Endothelial cell of umbilical vein (primary cell): ENCODE measurements around the gene KRT74. TPM values are rescaled to one million over a fixed set of nuclear protein-coding genes. Genes with fewer than 3 reads are reported as not detected.

ENCODE experiments used
- BruUV-seq: library from RNA; stranded (reverse); fragments of 400-500 nt; replicated peaks from 2 replicates; lab custom pipeline; 2021; lab: Mats Ljungman, UMichigan
- CTCF ChIA-PET: fragments of 300-600, 350-600 bp; sonication (Branson Sonifier 250); formaldehyde crosslinking; loops from one replicate; lab custom pipeline; 2021; ENCODE audit warnings: antibody characterized with exemption, inconsistent platforms; lab: Charles Lee
- POLR2A ChIA-PET: fragments of 300-600, 350-600 bp; sonication (Branson Sonifier 250); formaldehyde crosslinking; loops from one replicate; lab custom pipeline; 2021; ENCODE audit warnings: antibody characterized with exemption, inconsistent platforms; lab: Charles Lee
- DNase-seq: peaks from one replicate; pipeline ENCODE4 v3.0.0-alpha.2; 2011; ENCODE audit warnings: low read depth, low spot score
- FAIRE-seq: peaks from 2 replicates; lab custom pipeline; 2011; peaks lifted over from hg19 to GRCh38; lab: Jason Lieb, UNC
- H2AFZ ChIP-seq: 2 replicates; pipeline ENCODE4 v1.6.0; 2012; ENCODE audit warnings: low read depth, low read length, control low read depth, inconsistent platforms
- H3K27ac ChIP-seq: 2 replicates; pipeline ENCODE4 v1.5.1; 2011; ENCODE audit warnings: low read depth, mild to moderate bottlenecking, control low read depth, low read length, moderate library complexity; ENCODE audit not compliant: insufficient read depth
- H3K27me3 ChIP-seq, 2 experiments: 2 replicates each; pipeline versions ENCODE4 v1.6.0 to v1.6.1; 2011; ENCODE audit warnings: low read length in 2 of 2, mixed read lengths in 1 of 2; ENCODE audit not compliant: control insufficient read depth in 2 of 2, insufficient read depth in 2 of 2
- H3K36me3 ChIP-seq, 2 experiments: 2 replicates in 1 of 2; 3 replicates in 1 of 2; pipeline ENCODE4 v1.5.1; 2011; ENCODE audit warnings: low read length in 2 of 2, mild to moderate bottlenecking in 1 of 2, moderate library complexity in 1 of 2; ENCODE audit not compliant: control insufficient read depth in 2 of 2, insufficient read depth in 2 of 2; ENCODE audit errors: extremely low read depth in 1 of 2
- H3K4me1 ChIP-seq: 3 replicates; pipeline ENCODE4 v1.5.1; 2011; ENCODE audit warnings: mild to moderate bottlenecking, low read length; ENCODE audit not compliant: control insufficient read depth, insufficient read depth; ENCODE audit errors: extremely low read depth
- H3K4me2 ChIP-seq: 2 replicates; pipeline ENCODE4 v1.6.1; 2011; ENCODE audit warnings: low read length, control low read depth, mixed read lengths; ENCODE audit not compliant: insufficient read depth
- H3K4me3 ChIP-seq, 3 experiments: fragments of 200-600 bp in 1 of 3; sonication (generic), shearing (Covaris generic) in 1 of 3; replicated peaks in 1 of 3; 2 replicates each; pipeline ENCODE4 v1.5.1; 2011 to 2016; ENCODE audit warnings: control low read depth in 3 of 3, low read length in 3 of 3, mild to moderate bottlenecking in 2 of 3, inconsistent platforms in 1 of 3, low read depth in 1 of 3, moderate library complexity in 1 of 3; ENCODE audit not compliant: insufficient read depth in 1 of 3
- H3K79me2 ChIP-seq: 2 replicates; pipeline ENCODE4 v1.6.0; 2012; ENCODE audit warnings: low read length, inconsistent platforms; ENCODE audit not compliant: control insufficient read depth, insufficient read depth
- H3K9ac ChIP-seq: replicated peaks from 2 replicates; pipeline ENCODE3; 2011; ENCODE audit warnings: low read length, control low read depth; ENCODE audit not compliant: insufficient read depth; ENCODE audit errors: extremely low read depth
- H3K9me1 ChIP-seq: replicated peaks from 3 replicates; pipeline ENCODE4 v1.6.0; 2011; ENCODE audit warnings: mild to moderate bottlenecking, low read length; ENCODE audit not compliant: control insufficient read depth, insufficient read depth; ENCODE audit errors: extremely low read depth
- H3K9me3 ChIP-seq: replicated peaks from 2 replicates; pipeline ENCODE4 v1.5.1; 2012; ENCODE audit warnings: low read length, inconsistent platforms; ENCODE audit not compliant: control insufficient read depth, insufficient read depth
- H4K20me1 ChIP-seq: replicated peaks from 2 replicates; pipeline ENCODE3; 2011; ENCODE audit warnings: mild to moderate bottlenecking, low read length; ENCODE audit not compliant: control insufficient read depth, insufficient read depth; ENCODE audit errors: extremely low read depth
- CTCF ChIP-seq, 2 donors: IDR thresholded peaks; 1 replicate in 1 of 2; 2 replicates in 1 of 2; pipeline ENCODE4 v1.5.1; 2011; ENCODE audit warnings: low read length in 2 of 2, mild to moderate bottlenecking in 2 of 2, moderate library complexity in 2 of 2, control low read depth in 1 of 2, inconsistent platforms in 1 of 2, low read depth in 1 of 2; ENCODE audit not compliant: insufficient read depth in 1 of 2; ENCODE audit errors: extremely low read depth in 1 of 2
- EZH2 ChIP-seq: IDR thresholded peaks from 2 replicates; pipeline ENCODE4 v1.6.1; 2012; ENCODE audit warnings: borderline replicate concordance, low read depth, mild to moderate bottlenecking, moderate library complexity, low read length, inconsistent platforms; ENCODE audit not compliant: severe bottlenecking
- FOS ChIP-seq: IDR thresholded peaks from 2 replicates; pipeline ENCODE4 v1.6.1; 2011; ENCODE audit warnings: mild to moderate bottlenecking, low read length, moderate library complexity, borderline replicate concordance; ENCODE audit not compliant: insufficient read depth
- GATA2 ChIP-seq: IDR thresholded peaks from 2 replicates; pipeline ENCODE4 v1.7.0; 2011; ENCODE audit warnings: low read depth, mild to moderate bottlenecking, moderate library complexity, mixed read lengths, low read length; ENCODE audit not compliant: insufficient read length, insufficient read depth
- JUN ChIP-seq: IDR thresholded peaks from 2 replicates; pipeline ENCODE4 v1.6.1; 2011; ENCODE audit warnings: borderline replicate concordance, low read depth; ENCODE audit not compliant: insufficient read length, insufficient read depth
- MAX ChIP-seq: IDR thresholded peaks from 2 replicates; pipeline ENCODE4 v1.6.1; 2011; ENCODE audit not compliant: insufficient read depth, insufficient read length
- MYC ChIP-seq: IDR thresholded peaks from one replicate; pipeline ENCODE4 v1.6.1; 2011; ENCODE audit warnings: mild to moderate bottlenecking, low read depth, low read length
- POLR2A ChIP-seq: IDR thresholded peaks from 2 replicates; pipeline ENCODE4 v1.6.1; 2012; ENCODE audit warnings: low read depth, mild to moderate bottlenecking, control low read depth, low read length
- POLR2AphosphoS5 ChIP-seq: IDR thresholded peaks from 2 replicates; pipeline ENCODE4 v1.6.1; 2012; ENCODE audit warnings: low read depth, mild to moderate bottlenecking, control low read depth, low read length, moderate library complexity; ENCODE audit not compliant: insufficient read depth
- dilution Hi-C: fragments of 300-500 bp; cut with MboI; formaldehyde crosslinking; loops from one replicate; pipeline ENCODE4 v1.15.0; 2019; ENCODE audit warnings: low sequenced_read_pairs; ENCODE audit not compliant: extremely low pct_ligation_motif_present
- intact Hi-C: fragments of 100-400 bp; cut with micrococcal nuclease; formaldehyde crosslinking; loops from one replicate; pipeline ENCODE4 v1.10.0; 2022
- polyA plus RNA-seq, 4 experiments: library from polyadenylated mRNA; depleted of rRNA in 3 of 4; stranded (reverse) in 3 of 4; unstranded in 1 of 4; fragments of >200 nt; gene quantifications; 2 replicates each; pipeline versions ENCODE4 v1.2.1 to v1.2.3, GENCODE V29; 2011 to 2012; ENCODE audit warnings: missing spikeins in 1 of 4
- total RNA-seq: library from RNA; stranded (reverse); gene quantifications from 2 replicates; pipeline ENCODE4 v1.2.3, GENCODE V29; 2021

The KRT74 gene
- total and polyA plus RNA-seq, 2 donors (not counting 3 experiments of a cell fraction or from before 2014, with no cell fraction given), result not detected

- no TSS peak for BruUV-seq
- dilution Hi-C loops (no loop called here), intact Hi-C loops (no loop called here)
- Histone ChIP-seq H3K4me2 (no peak overlapping the region), H3K36me3 (no peaks in the 10 kb centered on the region), H3K9me1 (no peaks in the 10 kb centered on the region), H3K4me1 (no peaks in the 10 kb centered on the region), H3K9me3 (no peaks in the 10 kb centered on the region), H3K79me2 (no peaks in the 10 kb centered on the region), H3K4me3 (no peak overlapping the region), H3K27me3 (no peaks in the 10 kb centered on the region), H3K27ac (no peak overlapping the region), H2AFZ (no peak overlapping the region), H3K9ac (no peak overlapping the region), H4K20me1 (no peaks in the 10 kb centered on the region)
- POLR2A ChIA-PET, result no interaction called here
- DNase-seq (no peak), FAIRE-seq (no peak)
- CTCF ChIA-PET, result interaction anchor here (1.7 kb wide), 1 partner anchor 297 kb away, joined by 6 read pairs; no protein-coding TSS in a partner anchor
- TF ChIP-seq GATA2 (no peak), POLR2AphosphoS5 (no peak), MAX (no peak), EZH2 (no peak), JUN (no peak), POLR2A (no peak), FOS (no peak), MYC (no peak), CTCF (IDR thresholded peaks at IDR 0.05; ENCODE audit: extremely low read depth in 1 of 2, insufficient read depth in 1 of 2, low read depth in 1 of 2, low read length in 2 of 2) (no peak)
Observed at GRCh38 chr12:52573306-52573705, 337 bp downstream of the KRT74 start.
